HCT116 (cell line): ENCODE results near the gene UTP11. TPM values are rescaled to one million over a fixed set of nuclear protein-coding genes. Genes with fewer than 3 reads are reported as not detected.

Experiments used
- ATAC-seq: fragments of 200-7000 bp; cut with Tn5 transposase; 2 replicates; pipeline ENCODE4 v1.9.1; 2020; ENCODE audit warnings: mild to moderate bottlenecking, moderate library complexity
- BruUV-seq: library from RNA; stranded (reverse); fragments of 400-500 nt; replicated peaks from 2 replicates; lab custom pipeline; 2021; lab: Mats Ljungman, UMichigan
- CTCF ChIA-PET: fragments of 300-600 bp; sonication (Branson Sonifier 250); formaldehyde crosslinking; loops from one replicate; lab custom pipeline; 2021; ENCODE audit warnings: antibody characterized with exemption; lab: Charles Lee
- POLR2A ChIA-PET: fragments of 300-600, 350-600 bp; sonication (Branson Sonifier 250); formaldehyde crosslinking; loops from one replicate; lab custom pipeline; 2021; ENCODE audit warnings: antibody characterized with exemption; lab: Charles Lee
- RAD21 ChIA-PET, 2 experiments: fragments of 300-600 bp; sonication (Branson Sonifier 250); formaldehyde crosslinking; loops; one replicate each; lab custom pipeline; 2023; ENCODE audit warnings: low total read pairs in 2 of 2; ENCODE audit not compliant: uncharacterized antibody in 2 of 2, unreplicated experiment in 2 of 2, low non-redundant PET in 1 of 2; lab: Charles Lee
- DNase-seq: peaks from one replicate; pipeline ENCODE4 v3.0.0-alpha.2; 2010; ENCODE audit warnings: low read depth, low spot score
- H2AFZ ChIP-seq: fragments of 200-600 bp; shearing (Covaris generic), sonication (generic); 2 replicates; pipeline ENCODE4 v1.6.1; 2017; ENCODE audit warnings: low read depth, mixed run types, mixed read lengths, antibody characterized with exemption, low read length; ENCODE audit not compliant: poor library complexity, severe bottlenecking
- H3K27ac ChIP-seq: 2 replicates; pipeline ENCODE4 v1.5.1; 2012; ENCODE audit warnings: low read depth, low read length
- H3K27me3 ChIP-seq: fragments of 200-600 bp; sonication (generic); 2 replicates; pipeline ENCODE4 v1.6.1; 2016; ENCODE audit warnings: mixed run types, low read length, mixed read lengths; ENCODE audit not compliant: insufficient read depth
- H3K36me3 ChIP-seq, 2 experiments: fragments of 200-500 bp in 1 of 2; fragments of 200-600 bp in 1 of 2; sonication (Bioruptor generic) in 1 of 2; sonication (generic) in 1 of 2; 2 replicates each; pipeline versions ENCODE4 v1.5.1 to v1.6.1; 2014 to 2016; ENCODE audit warnings: low read length in 2 of 2, inconsistent platforms in 1 of 2, mixed read lengths in 1 of 2, mixed run types in 1 of 2; ENCODE audit not compliant: insufficient read depth in 2 of 2, control insufficient read depth in 1 of 2
- H3K4me1 ChIP-seq, 2 experiments: fragments of 200-600 bp in 1 of 2; sonication (generic) in 1 of 2; 2 replicates each; pipeline versions ENCODE4 v1.5.1 to v1.6.1; 2012 to 2017; ENCODE audit warnings: low read length in 2 of 2, inconsistent platforms in 1 of 2, mild to moderate bottlenecking in 1 of 2, mixed read lengths in 1 of 2, mixed run types in 1 of 2, moderate library complexity in 1 of 2; ENCODE audit not compliant: insufficient read depth in 2 of 2, control insufficient read depth in 1 of 2
- H3K4me2 ChIP-seq: fragments of 200-600 bp; sonication (generic); 2 replicates; pipeline ENCODE4 v1.6.1; 2017; ENCODE audit warnings: mixed run types, low read length, mixed read lengths
- H3K4me3 ChIP-seq, 2 experiments: fragments of 200-600 bp in 1 of 2; sonication (generic) in 1 of 2; replicated peaks in 1 of 2; 2 replicates each; pipeline ENCODE4 v1.5.1; 2011 to 2016; ENCODE audit warnings: low read length in 2 of 2, control low read depth in 1 of 2, low read depth in 1 of 2, mild to moderate bottlenecking in 1 of 2, mixed read lengths in 1 of 2, mixed run types in 1 of 2
- H3K79me2 ChIP-seq: fragments of 200-600 bp; sonication (generic); 2 replicates; pipeline ENCODE4 v1.6.1; 2017; ENCODE audit warnings: mild to moderate bottlenecking, mixed run types, low read length, moderate library complexity, mixed read lengths; ENCODE audit not compliant: insufficient read depth
- H3K9ac ChIP-seq: fragments of 200-600 bp; sonication (generic); 2 replicates; pipeline ENCODE4 v1.6.1; 2016; ENCODE audit warnings: low read length, mixed read lengths
- H3K9me2 ChIP-seq: fragments of 200-600 bp; sonication (generic), shearing (Covaris generic); 2 replicates; pipeline ENCODE4 v1.6.1; 2017; ENCODE audit warnings: mixed run types, mild to moderate bottlenecking, moderate library complexity; ENCODE audit not compliant: insufficient read depth
- H3K9me3 ChIP-seq, 2 experiments: fragments of 200-500 bp in 1 of 2; fragments of 200-600 bp in 1 of 2; sonication (Bioruptor generic) in 1 of 2; sonication (generic) in 1 of 2; 2 replicates each; pipeline ENCODE4 v1.6.1; 2014 to 2017; ENCODE audit warnings: low read length in 2 of 2, mixed read lengths in 2 of 2, inconsistent platforms in 1 of 2, low read depth in 1 of 2, mild to moderate bottlenecking in 1 of 2, mixed run types in 1 of 2, moderate library complexity in 1 of 2; ENCODE audit not compliant: control insufficient read depth in 1 of 2, insufficient read depth in 1 of 2
- H4K20me1 ChIP-seq: fragments of 200-600 bp; sonication (generic), shearing (Covaris generic); 2 replicates; pipeline ENCODE4 v1.6.1; 2017; ENCODE audit warnings: mixed run types, mild to moderate bottlenecking, moderate library complexity; ENCODE audit not compliant: insufficient read depth
- ATF3 ChIP-seq: IDR thresholded peaks from 2 replicates; pipeline ENCODE4 v1.6.1; 2012
- CBX3 ChIP-seq: IDR thresholded peaks from 2 replicates; pipeline ENCODE4 v1.6.1; 2012; ENCODE audit warnings: low read depth
- CEBPB ChIP-seq: IDR thresholded peaks from 2 replicates; pipeline ENCODE4 v1.6.1; 2012; ENCODE audit warnings: low read depth
- CTCF ChIP-seq, 3 experiments: fragments of 200-600 bp in 1 of 3; sonication (generic) in 1 of 3; IDR thresholded peaks in 2 of 3; conservative IDR thresholded peaks in 1 of 3; 2 replicates each; pipeline ENCODE4 v1.5.1; 2012 to 2017; ENCODE audit warnings: low read depth in 2 of 3, low read length in 2 of 3, antibody characterized with exemption in 1 of 3, borderline replicate concordance in 1 of 3, control low read depth in 1 of 3, mild to moderate bottlenecking in 1 of 3, mixed read lengths in 1 of 3, mixed run types in 1 of 3, moderate library complexity in 1 of 3; ENCODE audit not compliant: insufficient read depth in 1 of 3
- EGR1 ChIP-seq: IDR thresholded peaks from 2 replicates; pipeline ENCODE4 v1.6.1; 2012; ENCODE audit warnings: low read depth
- FOSL1 ChIP-seq: IDR thresholded peaks from 2 replicates; pipeline ENCODE4 v1.6.1; 2012; ENCODE audit warnings: low read depth
- JUND ChIP-seq: IDR thresholded peaks from 2 replicates; pipeline ENCODE4 v1.6.1; 2012
- MAX ChIP-seq: IDR thresholded peaks from 2 replicates; pipeline ENCODE4 v1.6.1; 2012
- POLR2A ChIP-seq: IDR thresholded peaks from 2 replicates; pipeline ENCODE4 v1.7.0; 2011; ENCODE audit warnings: borderline replicate concordance; ENCODE audit not compliant: insufficient read depth, insufficient read length; ENCODE audit errors: extremely low read depth
- POLR2AphosphoS5 ChIP-seq: IDR thresholded peaks from 2 replicates; pipeline ENCODE4 v1.6.1; 2011; ENCODE audit warnings: mild to moderate bottlenecking, low read depth, low read length, moderate library complexity
- RAD21 ChIP-seq: IDR thresholded peaks from 2 replicates; pipeline ENCODE4 v1.6.1; 2012; ENCODE audit warnings: low read depth, mild to moderate bottlenecking
- REST ChIP-seq: IDR thresholded peaks from 2 replicates; pipeline ENCODE4 v1.6.1; 2012; ENCODE audit warnings: low read depth
- SIN3A ChIP-seq: IDR thresholded peaks from 2 replicates; pipeline ENCODE4 v1.6.1; 2012; ENCODE audit warnings: low read depth
- SP1 ChIP-seq: IDR thresholded peaks from 2 replicates; pipeline ENCODE4 v1.6.1; 2012; ENCODE audit warnings: low read depth
- SRF ChIP-seq: IDR thresholded peaks from 2 replicates; pipeline ENCODE4 v1.6.1; 2012; ENCODE audit warnings: low read depth
- intact Hi-C: fragments of 100-400 bp; cut with micrococcal nuclease; formaldehyde crosslinking; loops from 2 replicates; pipeline ENCODE4 v1.10.0; 2022
- total RNA-seq: library from RNA; stranded (reverse); gene quantifications from one replicate; pipeline ENCODE4 v1.2.1, GENCODE V29; 2021; ENCODE audit not compliant: unreplicated experiment

Gene UTP11
- total RNA-seq, 1 experiment from 2014 or later = 47.5 TPM

- no peak for TF ChIP-seq ATF3
- no peak for TF ChIP-seq EGR1
- no peak for TF ChIP-seq JUND
- no peak for TF ChIP-seq CTCF (IDR thresholded peaks at IDR 0.05 in 2 of 3, conservative IDR thresholded peaks at IDR 0.05 in 1 of 3; ENCODE audit: borderline replicate concordance in 1 of 3, insufficient read depth in 1 of 3, low read depth in 2 of 3, low read length in 2 of 3)
- TF ChIP-seq POLR2AphosphoS5 = no peak
- no peak for TF ChIP-seq MAX
- no peak for TF ChIP-seq REST
- no peak for TF ChIP-seq CEBPB
- TF ChIP-seq SRF = no peak
- no peak for TF ChIP-seq SP1
- no peak for TF ChIP-seq POLR2A
- TF ChIP-seq RAD21 = no peak
- TF ChIP-seq FOSL1 = no peak
- TF ChIP-seq CBX3 = no peak
- no peak for TF ChIP-seq SIN3A
- Histone ChIP-seq H3K9me3 (no peaks in the 10 kb centered on the region), H3K9me2 (no peaks in the 10 kb centered on the region), H3K79me2 (no peaks in the 10 kb centered on the region), H4K20me1 (no peaks in the 10 kb centered on the region), H3K4me2 (no peak overlapping the region), H3K9ac (no peak overlapping the region), H2AFZ (no peak overlapping the region), H3K4me3 (no peak overlapping the region), H3K27me3 (no peaks in the 10 kb centered on the region), H3K36me3 (no peaks in the 10 kb centered on the region), H3K27ac (no peak overlapping the region), H3K4me1 (no peaks in the 10 kb centered on the region)
- no TSS peak for BruUV-seq
- ATAC-seq = no peak
- CTCF ChIA-PET = no interaction called here
- intact Hi-C loops = no loop called here
- RAD21 ChIA-PET = no interaction called here
- POLR2A ChIA-PET = no interaction called here
- DNase-seq = no peak
Observed at GRCh38 chr1:38073534-38074301, 61.2 kb downstream of the UTP11 start.
